ENCODE results near the gene FAM98A.

DNA sequence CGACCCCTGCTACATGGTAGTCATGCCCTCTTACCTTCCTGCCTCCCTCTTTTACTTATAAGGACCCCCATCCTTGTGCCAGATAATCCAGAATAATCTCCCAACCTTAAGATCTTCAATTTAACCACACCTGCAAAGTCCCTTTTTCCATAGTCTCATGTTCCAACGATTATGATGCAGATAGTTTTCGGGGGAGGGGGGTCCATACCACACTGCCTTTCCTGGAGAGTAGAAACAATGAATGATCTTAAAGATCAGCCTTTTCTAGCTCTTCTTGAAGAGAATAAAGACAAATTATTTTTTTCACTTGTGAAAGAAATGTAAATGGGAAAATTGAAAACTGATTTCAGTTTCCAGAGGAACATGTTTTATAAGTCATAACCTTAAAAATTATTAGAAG, 4.3 kb upstream of the FAM98A start:
- TF ChIP-seq, protein P1, sequence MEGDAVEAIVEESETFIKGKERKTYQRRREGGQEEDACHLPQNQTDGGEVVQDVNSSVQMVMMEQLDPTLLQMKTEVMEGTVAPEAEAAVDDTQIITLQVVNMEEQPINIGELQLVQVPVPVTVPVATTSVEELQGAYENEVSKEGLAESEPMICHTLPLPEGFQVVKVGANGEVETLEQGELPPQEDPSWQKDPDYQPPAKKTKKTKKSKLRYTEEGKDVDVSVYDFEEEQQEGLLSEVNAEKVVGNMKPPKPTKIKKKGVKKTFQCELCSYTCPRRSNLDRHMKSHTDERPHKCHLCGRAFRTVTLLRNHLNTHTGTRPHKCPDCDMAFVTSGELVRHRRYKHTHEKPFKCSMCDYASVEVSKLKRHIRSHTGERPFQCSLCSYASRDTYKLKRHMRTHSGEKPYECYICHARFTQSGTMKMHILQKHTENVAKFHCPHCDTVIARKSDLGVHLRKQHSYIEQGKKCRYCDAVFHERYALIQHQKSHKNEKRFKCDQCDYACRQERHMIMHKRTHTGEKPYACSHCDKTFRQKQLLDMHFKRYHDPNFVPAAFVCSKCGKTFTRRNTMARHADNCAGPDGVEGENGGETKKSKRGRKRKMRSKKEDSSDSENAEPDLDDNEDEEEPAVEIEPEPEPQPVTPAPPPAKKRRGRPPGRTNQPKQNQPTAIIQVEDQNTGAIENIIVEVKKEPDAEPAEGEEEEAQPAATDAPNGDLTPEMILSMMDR (IDR thresholded peaks at IDR 0.05; ENCODE audit: insufficient read depth, low read length, poor library complexity, severe bottlenecking), result no peak
- TF ChIP-seq EZH2phosphoT487 (conservative IDR thresholded peaks at IDR 0.05; ENCODE audit: low read length), result no peak

All from SU-DHL-6 (cell line).